Keratinocyte (primary cell): Measurements from ENCODE around the gene APOBEC4.
"Not testable (repeated sequence)": the region's sequence is repeated elsewhere in the genome, so short reads cannot be mapped to it uniquely, and the experiment has no call there.

ENCODE experiments used
- EZH2 ChIP-seq: IDR thresholded peaks from one replicate; pipeline ENCODE4 v1.6.1; 2012; ENCODE audit warnings: inconsistent platforms, mild to moderate bottlenecking, low read length, moderate library complexity
- TF ChIP-seq, protein P1 (sequence below), 3 experiments: IDR thresholded peaks in 1 of 3; conservative IDR thresholded peaks in 1 of 3; optimal IDR thresholded peaks in 1 of 3; 2 replicates in 2 of 3; 3 replicates in 1 of 3; pipeline versions ENCODE3 to v1.5.1; 2011; ENCODE audit warnings: low read length in 3 of 3, mild to moderate bottlenecking in 3 of 3, moderate library complexity in 2 of 3, control low read depth in 1 of 3, inconsistent platforms in 1 of 3; ENCODE audit not compliant: insufficient read depth in 2 of 3; ENCODE audit errors: extremely low read depth in 1 of 3

- TF ChIP-seq, protein P1, sequence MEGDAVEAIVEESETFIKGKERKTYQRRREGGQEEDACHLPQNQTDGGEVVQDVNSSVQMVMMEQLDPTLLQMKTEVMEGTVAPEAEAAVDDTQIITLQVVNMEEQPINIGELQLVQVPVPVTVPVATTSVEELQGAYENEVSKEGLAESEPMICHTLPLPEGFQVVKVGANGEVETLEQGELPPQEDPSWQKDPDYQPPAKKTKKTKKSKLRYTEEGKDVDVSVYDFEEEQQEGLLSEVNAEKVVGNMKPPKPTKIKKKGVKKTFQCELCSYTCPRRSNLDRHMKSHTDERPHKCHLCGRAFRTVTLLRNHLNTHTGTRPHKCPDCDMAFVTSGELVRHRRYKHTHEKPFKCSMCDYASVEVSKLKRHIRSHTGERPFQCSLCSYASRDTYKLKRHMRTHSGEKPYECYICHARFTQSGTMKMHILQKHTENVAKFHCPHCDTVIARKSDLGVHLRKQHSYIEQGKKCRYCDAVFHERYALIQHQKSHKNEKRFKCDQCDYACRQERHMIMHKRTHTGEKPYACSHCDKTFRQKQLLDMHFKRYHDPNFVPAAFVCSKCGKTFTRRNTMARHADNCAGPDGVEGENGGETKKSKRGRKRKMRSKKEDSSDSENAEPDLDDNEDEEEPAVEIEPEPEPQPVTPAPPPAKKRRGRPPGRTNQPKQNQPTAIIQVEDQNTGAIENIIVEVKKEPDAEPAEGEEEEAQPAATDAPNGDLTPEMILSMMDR (optimal IDR thresholded peaks at IDR 0.05 in 1 of 3, IDR thresholded peaks at IDR 0.05 in 1 of 3, conservative IDR thresholded peaks at IDR 0.05 in 1 of 3; ENCODE audit: extremely low read depth in 1 of 3, insufficient read depth in 2 of 3, low read length in 3 of 3) = not testable (repeated sequence)
- not testable (repeated sequence) for TF ChIP-seq EZH2
Measured at GRCh38 chr1:183626236-183626635, 26.9 kb downstream of the APOBEC4 start.
